SK-N-SH treated with all-trans-retinoic acid at 6 μM for 48 hours (cell line): Measurements from ENCODE around the gene EDEM3.

ENCODE experiments used
- CSDC2 ChIP-seq: fragments of 250-450 bp; sonication (Bioruptor Pico); IDR thresholded peaks from 2 replicates; pipeline ENCODE4 v1.5.0; 2020; ENCODE audit warnings: mild to moderate bottlenecking, moderate library complexity
- GLIS3 ChIP-seq: fragments of 250-450 bp; sonication (Bioruptor Pico); IDR thresholded peaks from 2 replicates; pipeline ENCODE4 v1.5.0; 2020; ENCODE audit warnings: mild to moderate bottlenecking, moderate library complexity
- SNAI2 ChIP-seq: fragments of 250-450 bp; sonication (Bioruptor Pico); IDR thresholded peaks from 2 replicates; pipeline ENCODE4 v1.5.0; 2020; ENCODE audit warnings: mild to moderate bottlenecking, moderate library complexity
- ZFP3 ChIP-seq: fragments of 250-450 bp; sonication (Bioruptor Pico); IDR thresholded peaks from 2 replicates; pipeline ENCODE4 v1.5.0; 2020; ENCODE audit warnings: mild to moderate bottlenecking, moderate library complexity

DNA sequence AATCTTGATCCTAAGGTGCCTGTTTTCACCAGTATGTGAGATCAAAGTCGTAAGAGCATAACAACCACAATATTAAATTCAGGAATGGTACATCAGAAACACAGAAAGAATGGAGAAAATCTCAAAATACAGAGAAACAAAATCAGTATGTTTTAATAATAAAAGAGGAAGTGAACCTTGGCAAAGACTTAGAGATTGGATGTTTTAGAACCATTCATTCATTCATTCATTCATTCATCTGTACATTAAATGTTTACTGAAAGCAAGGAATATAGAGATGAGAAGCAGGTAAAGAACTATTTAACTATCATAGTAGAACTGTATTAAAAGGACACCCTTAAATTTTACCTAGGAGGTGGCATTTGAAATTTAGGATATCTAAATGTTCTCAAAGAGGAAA lies 55.7 kb downstream of the EDEM3 start:
- TF ChIP-seq CSDC2 (no peak), ZFP3 (CRISPR knock-in tag) (no peak), GLIS3 (CRISPR knock-in tag) (no peak), SNAI2 (CRISPR knock-in tag) (no peak)
